Effector memory CD4-positive, alpha-beta T cell (primary cell): ENCODE data around the gene HRH4.

Source experiments
- DNase-seq, 3 donors: peaks; one replicate each; pipeline ENCODE4 v3.0.0-alpha.2; 2020
- H3K27ac ChIP-seq: 2 replicates; pipeline ENCODE4 v1.7.0; 2013; ENCODE audit warnings: mild to moderate bottlenecking, low read length, moderate library complexity; ENCODE audit not compliant: insufficient read depth, poor library complexity, severe bottlenecking
- H3K27me3 ChIP-seq: replicated peaks from 2 replicates; pipeline ENCODE4 v1.7.0; 2013; ENCODE audit warnings: mild to moderate bottlenecking, low read length; ENCODE audit not compliant: insufficient read depth, control insufficient read depth, poor library complexity, severe bottlenecking
- H3K36me3 ChIP-seq: 2 replicates; pipeline ENCODE4 v1.7.0; 2013; ENCODE audit warnings: mild to moderate bottlenecking, low read length, moderate library complexity; ENCODE audit not compliant: control insufficient read depth, insufficient read depth
- H3K4me1 ChIP-seq: 2 replicates; pipeline ENCODE4 v1.7.0; 2013; ENCODE audit warnings: low read length, mild to moderate bottlenecking; ENCODE audit not compliant: control insufficient read depth, insufficient read depth, poor library complexity, severe bottlenecking
- H3K4me3 ChIP-seq: 2 replicates; pipeline ENCODE4 v1.7.0; 2013; ENCODE audit warnings: low read length, low read depth, mild to moderate bottlenecking; ENCODE audit not compliant: insufficient read depth, poor library complexity, severe bottlenecking
- H3K9me3 ChIP-seq: 2 replicates; pipeline ENCODE4 v1.7.0; 2013; ENCODE audit warnings: mild to moderate bottlenecking, low read length, moderate library complexity; ENCODE audit not compliant: control insufficient read depth

Gene HRH4

GRCh38 chr18:24502667-24503523 lies 42.5 kb downstream of the HRH4 start:
- Histone ChIP-seq H3K4me3 (no peak overlapping the region), H3K27me3 (no peaks in the 10 kb centered on the region), H3K4me1 (no peaks in the 10 kb centered on the region), H3K36me3 (no peaks in the 10 kb centered on the region), H3K27ac (no peak overlapping the region), H3K9me3 (no peaks in the 10 kb centered on the region)
- DNase-seq, result no peak

GRCh38 chr18:24504401-24504800 lies 44.0 kb downstream of the HRH4 start:
- no peaks in the 10 kb centered on the region for H3K27me3 ChIP-seq
- no peaks in the 10 kb centered on the region for H3K4me1 ChIP-seq
- H3K27ac ChIP-seq, result no peak overlapping the region
- H3K36me3 ChIP-seq, result no peaks in the 10 kb centered on the region
- no peaks in the 10 kb centered on the region for H3K9me3 ChIP-seq
- no peak for DNase-seq
- H3K4me3 ChIP-seq, result no peak overlapping the region

GRCh38 chr18:24506175-24506574 lies 45.7 kb downstream of the HRH4 start:
- H3K4me3 ChIP-seq, result no peak overlapping the region
- H3K9me3 ChIP-seq, result no peaks in the 10 kb centered on the region
- DNase-seq, result no peak
- no peaks in the 10 kb centered on the region for H3K27me3 ChIP-seq
- no peaks in the 10 kb centered on the region for H3K4me1 ChIP-seq
- H3K27ac ChIP-seq, result no peak overlapping the region
- no peaks in the 10 kb centered on the region for H3K36me3 ChIP-seq

GRCh38 chr18:24509435-24509834 lies 49.0 kb downstream of the HRH4 start:
- Histone ChIP-seq H3K27me3 (no peaks in the 10 kb centered on the region), H3K4me1 (no peaks in the 10 kb centered on the region), H3K4me3 (no peak overlapping the region), H3K27ac (no peak overlapping the region), H3K36me3 (no peaks in the 10 kb centered on the region), H3K9me3 (no peaks in the 10 kb centered on the region)
- no peak for DNase-seq

- Histone ChIP-seq H3K4me3 (no peak overlapping the region), H3K36me3 (no peaks in the 10 kb centered on the region), H3K9me3 (no peaks in the 10 kb centered on the region), H3K27ac (no peak overlapping the region), H3K27me3 (no peaks in the 10 kb centered on the region), H3K4me1 (no peaks in the 10 kb centered on the region)
- no peak for DNase-seq
Measured at GRCh38 chr18:24514439-24514838, 54.0 kb downstream of the HRH4 start.

GRCh38 chr18:24515721-24516120 lies 55.3 kb downstream of the HRH4 start:
- Histone ChIP-seq H3K9me3 (no peaks in the 10 kb centered on the region), H3K27me3 (no peaks in the 10 kb centered on the region), H3K4me1 (no peaks in the 10 kb centered on the region), H3K4me3 (no peak overlapping the region), H3K36me3 (no peaks in the 10 kb centered on the region), H3K27ac (no peak overlapping the region)
- no peak for DNase-seq

GRCh38 chr18:24516261-24516660 lies 55.8 kb downstream of the HRH4 start:
- no peaks in the 10 kb centered on the region for H3K36me3 ChIP-seq
- H3K9me3 ChIP-seq, result no peaks in the 10 kb centered on the region
- H3K27me3 ChIP-seq, result no peaks in the 10 kb centered on the region
- DNase-seq, result no peak
- H3K4me3 ChIP-seq, result no peak overlapping the region
- H3K4me1 ChIP-seq, result no peaks in the 10 kb centered on the region
- no peak overlapping the region for H3K27ac ChIP-seq

GRCh38 chr18:24517554-24517953 lies 57.1 kb downstream of the HRH4 start:
- H3K27ac ChIP-seq, result no peak overlapping the region
- H3K9me3 ChIP-seq, result no peaks in the 10 kb centered on the region
- no peak overlapping the region for H3K4me3 ChIP-seq
- no peak for DNase-seq
- no peaks in the 10 kb centered on the region for H3K27me3 ChIP-seq
- H3K36me3 ChIP-seq, result no peaks in the 10 kb centered on the region
- no peaks in the 10 kb centered on the region for H3K4me1 ChIP-seq

- H3K4me3 ChIP-seq, result no peak overlapping the region
- H3K9me3 ChIP-seq, result no peaks in the 10 kb centered on the region
- no peaks in the 10 kb centered on the region for H3K27me3 ChIP-seq
- H3K27ac ChIP-seq, result no peak overlapping the region
- H3K4me1 ChIP-seq, result no peaks in the 10 kb centered on the region
- H3K36me3 ChIP-seq, result no peaks in the 10 kb centered on the region
- DNase-seq, result no peak
Measured at GRCh38 chr18:24518596-24518995, 58.2 kb downstream of the HRH4 start.
